Measurements from ENCODE around the gene IGFBP7. TPM values are rescaled to one million over a fixed set of nuclear protein-coding genes. Genes with fewer than 3 reads are reported as not detected.

Gene IGFBP7
- 59.1 TPM for total RNA-seq

GRCh38 chr4:57109847-57110639 is at the start of gene IGFBP7:
IGFBP7 (minus strand) TSS chr4:57110385; CDS start chr4:57110351, 34 bp downstream.

Small RNA genes within 50 kb of the gene (small RNA-seq; reads per million reads assigned to genes)
- not detected for gene RNU6-998P

Other genes with a start within 250 kb of the IGFBP7 start
- 11.8 TPM for gene REST, start 202.5 kb downstream of the IGFBP7 start, total RNA-seq
- 14.1 TPM for gene NOA1, start 132.8 kb downstream of the IGFBP7 start, total RNA-seq
- gene POLR2B, start 131.5 kb downstream of the IGFBP7 start, total RNA-seq, result 150 TPM